Peyer's patch (tissue), 4 donors: ENCODE results near the gene RPS23. TPM values are rescaled to one million over a fixed set of nuclear protein-coding genes. Genes with fewer than 3 reads are reported as not detected.
A peak's percentile ranks its signal among the peaks of the same experiment; 100 is the strongest.

Experiments
- DNase-seq, 3 donors: peaks; one replicate each; pipeline ENCODE4 v3.0.0-alpha.2; 2017 to 2019
- H3K27ac ChIP-seq, 4 donors: fragments of 200-600 bp; sonication (generic); one replicate each; pipeline ENCODE4 v1.5.1; 2016 to 2019
- H3K27me3 ChIP-seq, 2 donors: fragments of 200-600 bp; sonication (generic); one replicate each; pipeline ENCODE4 v1.5.1; 2019
- H3K36me3 ChIP-seq, 3 donors: fragments of 200-600 bp; sonication (generic); one replicate each; pipeline ENCODE4 v1.5.1; 2016 to 2019
- H3K4me1 ChIP-seq, 4 donors: fragments of 200-600 bp; sonication (generic); one replicate each; pipeline ENCODE4 v1.5.1; 2016 to 2019
- H3K4me3 ChIP-seq, 4 donors: fragments of 200-600 bp; sonication (generic); 1 replicate in 3 of 4; 2 replicates in 1 of 4; pipeline ENCODE4 v1.5.1; 2016 to 2019; ENCODE audit warnings: mild to moderate bottlenecking in 1 of 4
- H3K9me3 ChIP-seq, 4 donors: fragments of 200-600 bp; sonication (generic); one replicate each; pipeline ENCODE4 v1.5.1; 2016 to 2019; ENCODE audit warnings: mild to moderate bottlenecking in 1 of 4
- POLR2A ChIP-seq, 2 donors: fragments of 450-650 bp; IDR thresholded peaks; one replicate each; pipeline ENCODE4 v1.5.1; 2017; ENCODE audit warnings: antibody characterized with exemption in 2 of 2, mild to moderate bottlenecking in 2 of 2, moderate library complexity in 2 of 2
- total RNA-seq, 4 donors: library from RNA; depleted of rRNA; stranded (reverse); fragments of >200 nt; gene quantifications; one replicate each; pipeline ENCODE4 v1.1.0, GENCODE V29; 2016
- TF ChIP-seq, protein P1 (sequence below), 6 experiments: fragments of 450-650 bp in 4 of 6; fragments of 200-600 bp in 2 of 6; sonication (generic) in 1 of 6; IDR thresholded peaks; one replicate each; pipeline ENCODE4 v1.5.1; 2017 to 2019; ENCODE audit warnings: antibody characterized with exemption in 6 of 6, mild to moderate bottlenecking in 3 of 6, moderate library complexity in 1 of 6

The RPS23 gene
- total RNA-seq, 4 donors from 2014 or later, result 1,011 to 2,656 (median 1,224) TPM

- H3K27me3 ChIP-seq, result no peaks in the 10 kb centered on the region
- DNase-seq, result no peak
- no peak overlapping the region for H3K4me3 ChIP-seq
- no peak overlapping the region for H3K27ac ChIP-seq
- no peaks in the 10 kb centered on the region for H3K4me1 ChIP-seq
- H3K36me3 ChIP-seq, result no peaks in the 10 kb centered on the region
- peaks cover 0 to 3% (median 0%) of the 10 kb centered on the region in 4 donors for H3K9me3 ChIP-seq
- no peak for TF ChIP-seq POLR2A (IDR thresholded peaks at IDR 0.05)
- TF ChIP-seq, protein P1, sequence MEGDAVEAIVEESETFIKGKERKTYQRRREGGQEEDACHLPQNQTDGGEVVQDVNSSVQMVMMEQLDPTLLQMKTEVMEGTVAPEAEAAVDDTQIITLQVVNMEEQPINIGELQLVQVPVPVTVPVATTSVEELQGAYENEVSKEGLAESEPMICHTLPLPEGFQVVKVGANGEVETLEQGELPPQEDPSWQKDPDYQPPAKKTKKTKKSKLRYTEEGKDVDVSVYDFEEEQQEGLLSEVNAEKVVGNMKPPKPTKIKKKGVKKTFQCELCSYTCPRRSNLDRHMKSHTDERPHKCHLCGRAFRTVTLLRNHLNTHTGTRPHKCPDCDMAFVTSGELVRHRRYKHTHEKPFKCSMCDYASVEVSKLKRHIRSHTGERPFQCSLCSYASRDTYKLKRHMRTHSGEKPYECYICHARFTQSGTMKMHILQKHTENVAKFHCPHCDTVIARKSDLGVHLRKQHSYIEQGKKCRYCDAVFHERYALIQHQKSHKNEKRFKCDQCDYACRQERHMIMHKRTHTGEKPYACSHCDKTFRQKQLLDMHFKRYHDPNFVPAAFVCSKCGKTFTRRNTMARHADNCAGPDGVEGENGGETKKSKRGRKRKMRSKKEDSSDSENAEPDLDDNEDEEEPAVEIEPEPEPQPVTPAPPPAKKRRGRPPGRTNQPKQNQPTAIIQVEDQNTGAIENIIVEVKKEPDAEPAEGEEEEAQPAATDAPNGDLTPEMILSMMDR (IDR thresholded peaks at IDR 0.05), result no peak
These were observed 13.1 kb downstream of the RPS23 start for GRCh38 chr5:82265047-82265446.

- no peaks in the 10 kb centered on the region for H3K27me3 ChIP-seq
- no peaks in the 10 kb centered on the region for H3K36me3 ChIP-seq
- H3K9me3 ChIP-seq, result no peaks in the 10 kb centered on the region
- no peak overlapping the region for H3K4me3 ChIP-seq
- no peak for DNase-seq
- H3K4me1 ChIP-seq, result no peaks in the 10 kb centered on the region
- H3K27ac ChIP-seq, result no peak overlapping the region
- TF ChIP-seq, protein P1 (IDR thresholded peaks at IDR 0.05), result peak in 4 of 6 experiments; percentile 21 to 25 (median 24)
- TF ChIP-seq POLR2A (IDR thresholded peaks at IDR 0.05), result no peak
These were observed 18.9 kb downstream of the RPS23 start for GRCh38 chr5:82259172-82259800.

GRCh38 chr5:82257729-82258128 is 20.4 kb downstream of the RPS23 start:
- Histone ChIP-seq H3K36me3 (no peaks in the 10 kb centered on the region), H3K4me1 (no peaks in the 10 kb centered on the region), H3K27ac (no peak overlapping the region), H3K27me3 (no peaks in the 10 kb centered on the region), H3K9me3 (no peaks in the 10 kb centered on the region), H3K4me3 (no peak overlapping the region)
- no peak for DNase-seq
- no peak for TF ChIP-seq POLR2A (IDR thresholded peaks at IDR 0.05)
- TF ChIP-seq, protein P1 (IDR thresholded peaks at IDR 0.05), result no peak

GRCh38 chr5:82257247-82257646 is 20.9 kb downstream of the RPS23 start:
- no peak overlapping the region for H3K4me3 ChIP-seq
- H3K9me3 ChIP-seq, result no peaks in the 10 kb centered on the region
- H3K27me3 ChIP-seq, result no peaks in the 10 kb centered on the region
- DNase-seq, result no peak
- TF ChIP-seq, protein P1 (IDR thresholded peaks at IDR 0.05), result no peak
- no peak for TF ChIP-seq POLR2A (IDR thresholded peaks at IDR 0.05)
- no peaks in the 10 kb centered on the region for H3K4me1 ChIP-seq
- H3K36me3 ChIP-seq, result no peaks in the 10 kb centered on the region
- no peak overlapping the region for H3K27ac ChIP-seq

GRCh38 chr5:82255844-82256243 is 22.3 kb downstream of the RPS23 start:
- Histone ChIP-seq H3K9me3 (no peaks in the 10 kb centered on the region), H3K27ac (no peak overlapping the region), H3K4me3 (no peak overlapping the region), H3K4me1 (no peaks in the 10 kb centered on the region), H3K36me3 (no peaks in the 10 kb centered on the region), H3K27me3 (no peaks in the 10 kb centered on the region)
- TF ChIP-seq, protein P1 (IDR thresholded peaks at IDR 0.05), result no peak
- no peak for TF ChIP-seq POLR2A (IDR thresholded peaks at IDR 0.05)
- no peak for DNase-seq
